Measurements from ENCODE around the gene SEMA3E. TPM values are rescaled to one million over a fixed set of nuclear protein-coding genes. Genes with fewer than 3 reads are reported as not detected.

Gene SEMA3E
- total and polyA plus RNA-seq, 9 of the 15 experiments (the other 6 are each of a cell fraction or from before 2014, with no cell fraction given): 0.01 to 1.4 (median 0.14) TPM; not detected in 2

GRCh38 chr7:83449781-83450180, 199.2 kb downstream of the SEMA3E start:
- POLR2A ChIA-PET: no interaction called here
- no peak for FAIRE-seq
- CTCF ChIA-PET (ENCODE audit: low intra/inter-chr PET ratio): no interaction called here
- Histone ChIP-seq H3K36me3 (ENCODE audit: control insufficient read depth, insufficient read depth, low read length) (no peaks in the 10 kb centered on the region), H4K20me1 (replicated peaks; ENCODE audit: control insufficient read depth, insufficient read depth, low read length) (no peaks in the 10 kb centered on the region), H3K27ac (ENCODE audit: extremely low read depth, low read depth, low read length) (no peak overlapping the region), H3K79me2 (ENCODE audit: control insufficient read depth, insufficient read depth, low read length) (no peaks in the 10 kb centered on the region), H3K9ac (ENCODE audit: insufficient read depth in 1 of 2, low read depth in 2 of 2, low read length in 2 of 2) (no peak overlapping the region), H3K4me2 (ENCODE audit: insufficient read depth, low read length) (no peak overlapping the region), H2AFZ (ENCODE audit: low read depth, low read length) (no peak overlapping the region), H3K4me3 (no peak overlapping the region), H3K9me1 (ENCODE audit: control insufficient read depth, insufficient read depth, low read length) (no peaks in the 10 kb centered on the region), H3K9me3 (replicated peaks; ENCODE audit: control insufficient read depth, insufficient read depth, low read depth, low read length) (no peaks in the 10 kb centered on the region), H3K27me3 (ENCODE audit: control insufficient read depth in 2 of 2, insufficient read depth in 2 of 2, low read length in 2 of 2) (no peaks in the 10 kb centered on the region), H3K4me1 (replicated peaks in 1 of 2; ENCODE audit: control insufficient read depth in 2 of 2, insufficient read depth in 2 of 2, low read length in 2 of 2) (no peaks in the 10 kb centered on the region)
- ATAC-seq: no peak
- DNase-seq (ENCODE audit: extremely low read depth in 1 of 4, low spot score in 3 of 4): no peak
- intact Hi-C loops (cut with micrococcal nuclease): no loop called here
- in situ Hi-C loops (cut with MboI): no loop called here
- TF ChIP-seq STAG1 (CRISPR knock-in tag; IDR thresholded peaks at IDR 0.05; ENCODE audit: borderline replicate concordance) (no peak), PATZ1 (CRISPR knock-in tag; IDR thresholded peaks at IDR 0.05; ENCODE audit: borderline replicate concordance) (no peak), CREB3 (tag; conservative IDR thresholded peaks at IDR 0.05; ENCODE audit: low read depth) (no peak), XRCC4 (IDR thresholded peaks at IDR 0.05; ENCODE audit: extremely low read depth, insufficient read depth, insufficient read length) (no peak), EZH2 (IDR thresholded peaks at IDR 0.05; ENCODE audit: borderline replicate concordance, low read depth, low read length) (no peak), NFIX (CRISPR knock-in tag; IDR thresholded peaks at IDR 0.05; ENCODE audit: low read depth) (no peak), NR0B1 (IDR thresholded peaks at IDR 0.05; ENCODE audit: partially characterized antibody) (no peak), HDGF (IDR thresholded peaks at IDR 0.05) (no peak), E2F5 (CRISPR knock-in tag; IDR thresholded peaks at IDR 0.05) (no peak)
- BruUV-seq (replicated peaks): no TSS peak
